ENCODE measurements around the gene HIF1AN.

The HIF1AN gene

DNA sequence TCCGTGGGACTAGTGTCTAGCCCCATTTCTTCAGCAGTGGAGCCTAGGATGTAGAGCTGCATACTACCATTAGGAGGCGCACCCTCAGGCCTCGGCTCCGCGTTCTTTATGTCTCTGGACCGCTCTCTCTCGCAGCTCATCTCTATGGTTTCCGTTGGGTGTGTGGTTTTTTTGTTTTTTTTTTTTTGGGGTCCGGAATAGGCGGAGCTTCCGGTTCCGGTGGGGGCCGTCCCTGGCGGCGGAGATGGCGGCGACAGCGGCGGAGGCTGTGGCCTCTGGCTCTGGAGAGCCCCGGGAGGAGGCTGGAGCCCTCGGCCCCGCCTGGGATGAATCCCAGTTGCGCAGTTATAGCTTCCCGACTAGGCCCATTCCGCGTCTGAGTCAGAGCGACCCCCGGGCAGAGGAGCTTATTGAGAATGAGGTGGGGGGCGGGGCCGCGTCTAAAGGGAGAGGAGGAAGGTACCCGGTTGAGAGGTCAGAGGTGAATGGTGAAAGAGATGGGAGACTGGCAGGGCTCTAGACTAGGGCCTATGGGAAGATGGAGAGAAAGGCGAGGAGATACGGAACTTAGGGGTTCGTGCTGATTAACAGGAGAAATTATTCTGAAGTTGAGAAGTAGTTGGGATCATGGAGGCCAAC, at the start of gene HIF1AN:
TSS of gene HIF1AN (plus strand) at position 229 of the 639 bp plus-strand sequence. CDS start at position 245, 16 bp downstream.
- peak; percentile 87 for DNase-seq

DNA sequence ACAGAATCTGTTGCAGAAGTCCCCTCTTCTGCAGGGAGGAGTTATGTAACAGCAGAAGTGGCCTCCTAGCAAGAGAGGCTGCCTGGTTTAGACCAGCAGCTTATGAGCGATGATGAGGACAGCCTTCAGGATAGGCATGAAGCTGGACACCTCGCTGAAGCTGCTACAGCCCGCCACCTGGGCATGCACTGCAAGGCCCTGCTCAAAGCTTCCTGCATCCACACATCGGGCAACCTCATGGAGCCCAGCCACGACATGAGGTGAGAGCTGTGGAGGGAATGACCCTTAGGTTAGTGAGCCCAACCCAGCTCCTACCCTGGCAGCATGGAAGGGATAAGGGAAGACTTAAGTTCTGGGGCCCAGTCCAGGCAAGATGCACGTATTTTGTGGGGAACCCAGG, 48.2 kb upstream of the HIF1AN start:
- no peak for DNase-seq

DNA sequence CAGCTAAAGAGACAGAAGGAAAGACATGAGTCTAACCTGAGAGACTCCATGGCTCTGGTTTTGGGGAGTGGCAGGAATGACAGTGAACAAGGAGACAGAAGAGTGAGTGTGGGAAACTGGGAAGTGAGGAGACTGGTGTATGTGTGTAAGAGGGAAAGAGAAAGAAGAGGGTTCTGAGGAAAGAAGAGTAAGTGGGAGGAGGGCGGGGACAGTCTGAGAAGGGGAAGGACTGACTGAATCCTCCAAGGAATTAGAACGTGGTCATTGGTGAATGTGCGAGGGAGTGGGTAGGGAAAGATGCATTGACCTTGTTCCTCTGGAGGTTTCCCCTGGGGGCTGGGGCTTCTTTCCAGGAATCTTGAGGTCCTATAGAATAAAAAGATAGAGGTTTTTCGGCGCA, 46.3 kb upstream of the HIF1AN start:
- DNase-seq, result no peak

DNA sequence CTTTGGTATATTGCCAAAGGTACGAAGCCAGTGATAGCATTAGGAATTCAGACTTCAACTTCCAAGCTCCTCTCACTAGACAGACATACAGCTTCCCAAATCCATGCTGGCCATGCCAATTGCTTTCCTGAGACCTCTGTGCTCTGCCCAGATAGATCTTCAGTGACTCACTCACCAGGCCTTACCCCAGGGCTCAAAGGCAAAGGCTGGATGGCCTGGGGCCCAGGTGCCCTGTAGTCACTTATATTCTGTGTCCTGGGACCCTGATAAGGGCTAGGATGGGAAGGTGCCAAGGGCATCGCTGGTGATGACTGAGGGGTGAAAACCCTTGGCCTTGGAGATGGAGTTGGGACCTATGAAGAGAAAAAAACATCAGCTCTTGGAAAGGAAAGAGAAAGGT, 45.2 kb upstream of the HIF1AN start:
- no peak for DNase-seq

DNA sequence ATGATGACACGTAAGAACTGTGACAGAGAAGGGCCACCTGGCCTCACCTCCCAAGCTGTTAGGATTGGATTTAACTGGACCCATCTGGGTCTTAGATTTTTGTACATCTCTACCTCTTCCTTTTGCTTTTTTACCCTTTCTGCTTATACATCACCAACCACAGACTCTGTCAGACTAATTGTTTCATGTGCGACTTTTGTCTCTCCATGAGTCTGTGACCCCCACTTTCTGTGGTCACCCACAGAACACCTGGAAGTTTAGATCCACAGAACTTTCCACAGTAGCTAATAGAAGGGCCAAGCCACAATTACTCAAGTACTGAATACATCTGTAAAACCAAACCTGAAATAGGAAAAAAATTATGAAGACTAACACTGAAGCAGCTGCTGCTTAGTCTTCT, 39.2 kb upstream of the HIF1AN start:
- no peak for DNase-seq

DNA sequence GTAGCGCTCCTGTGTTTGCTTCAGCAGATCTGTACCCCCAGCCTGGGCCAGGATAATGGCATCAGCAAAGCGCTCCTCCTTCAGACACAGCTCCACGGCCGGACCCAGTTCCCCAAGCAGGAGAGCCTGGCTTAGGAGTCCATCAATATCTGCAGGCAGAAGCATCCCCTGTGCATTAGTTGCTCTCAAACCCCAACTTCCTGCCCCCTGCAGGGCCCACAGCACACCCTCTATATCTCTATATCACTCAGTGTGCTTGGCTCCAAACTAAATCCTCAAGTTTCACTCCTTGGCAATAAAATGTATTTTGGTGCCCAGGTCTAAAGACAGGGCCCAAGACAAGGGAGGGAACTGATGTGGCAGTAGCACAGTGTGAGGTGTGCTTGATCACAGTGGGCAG, 37.7 kb upstream of the HIF1AN start:
- no peak for DNase-seq

DNA sequence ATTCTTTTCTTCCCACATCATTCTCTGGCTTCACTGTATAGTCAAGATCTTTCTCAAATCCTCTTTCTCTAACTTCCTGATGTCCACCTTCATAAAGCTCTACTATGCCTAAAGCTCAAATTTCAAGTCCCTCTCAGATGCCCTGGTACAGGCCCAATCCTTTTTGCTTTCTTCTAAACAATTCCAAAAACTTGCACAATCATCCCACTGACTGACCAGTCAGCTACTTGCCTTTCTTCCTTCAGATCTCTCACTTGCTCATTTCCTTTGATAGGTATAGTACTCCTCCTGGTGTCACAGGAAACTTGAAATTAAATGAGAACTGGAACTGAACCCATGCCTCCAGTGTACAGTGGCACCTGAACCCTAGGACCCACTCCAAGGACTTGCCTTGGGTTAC, 34.3 kb upstream of the HIF1AN start:
- no peak for DNase-seq

DNA sequence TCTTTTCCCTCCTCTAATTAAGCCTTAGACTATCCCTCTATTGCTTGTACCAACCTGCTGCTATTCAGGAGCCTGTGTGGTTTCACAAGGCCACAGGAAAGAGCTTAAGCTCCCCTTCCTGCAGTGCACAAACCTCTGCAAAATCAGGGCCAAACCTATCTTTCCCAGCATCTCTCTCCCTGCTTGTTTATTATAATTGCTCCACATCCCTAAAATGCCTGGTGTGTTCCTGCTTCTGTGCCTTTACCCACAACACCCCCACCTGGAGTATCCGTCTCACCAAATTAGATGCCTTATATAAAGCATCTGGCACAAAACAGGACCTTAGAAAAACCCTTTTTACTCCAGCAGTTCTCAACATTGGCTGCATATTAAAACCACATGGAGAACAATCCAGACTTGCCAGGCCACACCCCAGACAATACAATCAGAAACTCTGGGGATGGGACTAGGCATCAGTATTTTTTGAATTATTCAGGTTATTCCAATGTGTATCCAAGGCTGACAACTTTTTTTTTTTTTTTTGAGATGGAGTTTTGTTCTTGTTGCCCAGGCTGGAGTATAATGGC, 32.7 kb upstream of the HIF1AN start:
- DNase-seq, result no peak

DNA sequence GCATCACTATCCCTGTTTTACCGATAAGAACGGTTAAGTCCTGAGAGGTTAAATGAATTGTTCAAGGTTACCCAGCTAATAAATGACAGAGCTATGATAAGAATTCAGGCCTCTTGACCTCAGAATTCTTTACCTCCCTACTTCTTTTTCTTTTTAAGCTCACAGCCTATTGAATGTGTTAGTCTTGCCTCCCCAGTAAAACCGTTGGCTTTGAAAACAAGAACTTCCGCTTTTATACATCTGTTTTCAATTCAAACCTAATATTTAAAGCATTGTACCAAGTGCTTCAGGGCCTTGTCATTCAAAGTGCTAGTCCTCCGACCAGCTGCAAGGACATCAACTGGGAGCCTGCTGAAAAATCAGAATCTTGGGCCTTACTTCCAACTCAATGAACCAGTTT, 31.6 kb upstream of the HIF1AN start:
- DNase-seq, result no peak

DNA sequence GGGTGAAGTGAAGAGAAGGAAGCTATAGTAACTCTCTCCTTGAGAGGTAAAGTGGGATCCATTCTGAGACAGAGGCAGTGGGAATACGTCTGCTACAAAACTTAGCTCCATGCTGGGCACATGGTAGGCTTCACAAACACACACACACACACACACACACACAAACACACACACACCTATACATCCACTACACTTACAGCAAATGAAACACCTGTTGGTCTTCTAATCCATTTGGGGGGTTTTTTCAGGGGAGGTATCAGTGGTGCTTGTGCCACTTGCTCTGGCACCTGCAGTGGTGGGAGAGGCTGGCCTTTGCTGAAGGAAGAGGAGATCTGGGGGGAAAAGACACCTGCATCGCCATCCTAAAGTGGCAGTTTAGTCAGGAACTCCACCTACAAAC, 30.6 kb upstream of the HIF1AN start:
- no peak for DNase-seq

DNA sequence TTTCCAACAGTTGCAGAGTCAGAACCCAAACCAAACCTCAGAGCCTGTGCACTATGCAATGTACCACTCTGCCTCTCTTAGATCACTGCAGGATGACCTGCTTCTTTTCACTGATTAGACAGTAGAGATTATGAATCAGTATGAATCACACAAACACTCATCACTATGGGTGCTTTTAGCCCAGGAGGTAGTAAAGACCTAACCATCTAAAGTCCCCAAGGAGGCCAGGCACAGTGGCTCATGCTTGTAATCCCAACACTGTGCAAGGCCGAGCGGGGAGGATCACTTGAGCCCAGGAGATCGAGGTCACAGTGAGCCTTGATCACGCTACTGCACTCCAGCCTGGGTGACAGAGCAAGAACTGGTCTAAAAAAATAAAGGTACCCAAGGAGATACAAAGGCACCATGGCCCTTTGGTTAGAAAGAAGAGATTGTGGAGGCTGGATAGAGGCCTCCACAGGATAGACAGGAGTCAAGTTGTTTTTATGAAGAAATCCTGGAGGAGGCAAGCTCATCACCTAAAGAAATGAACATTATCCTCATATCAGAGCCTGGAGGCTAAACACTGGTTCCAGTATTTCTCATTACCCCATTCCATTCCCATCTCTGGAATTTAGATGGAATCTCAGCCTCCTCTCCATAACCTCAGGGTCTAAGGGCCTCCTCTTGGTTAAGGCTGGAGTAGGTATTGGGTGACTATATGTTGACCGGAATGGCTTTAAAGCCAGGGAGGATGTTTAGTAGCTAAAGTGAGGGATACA, 29.0 kb upstream of the HIF1AN start:
- no peak for DNase-seq

DNA sequence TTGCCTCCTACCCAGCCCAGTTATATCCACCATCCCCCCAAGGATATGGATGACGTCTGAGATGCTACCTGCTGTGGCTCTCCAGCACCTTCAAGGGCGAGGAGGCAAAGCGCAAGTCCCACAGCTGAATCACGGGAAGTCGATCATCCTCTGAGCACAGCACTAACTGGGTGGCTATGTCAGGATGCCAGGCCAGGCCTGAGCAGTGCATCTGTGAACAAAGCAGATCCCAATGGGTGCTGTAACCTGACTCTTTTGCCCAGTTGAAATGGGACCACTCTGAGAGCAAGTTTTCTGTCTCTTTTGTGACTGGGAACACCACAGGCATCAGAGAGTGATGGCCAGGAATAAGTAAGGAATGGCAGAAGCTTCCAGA, 28.4 kb upstream of the HIF1AN start:
- DNase-seq, result no peak

DNA sequence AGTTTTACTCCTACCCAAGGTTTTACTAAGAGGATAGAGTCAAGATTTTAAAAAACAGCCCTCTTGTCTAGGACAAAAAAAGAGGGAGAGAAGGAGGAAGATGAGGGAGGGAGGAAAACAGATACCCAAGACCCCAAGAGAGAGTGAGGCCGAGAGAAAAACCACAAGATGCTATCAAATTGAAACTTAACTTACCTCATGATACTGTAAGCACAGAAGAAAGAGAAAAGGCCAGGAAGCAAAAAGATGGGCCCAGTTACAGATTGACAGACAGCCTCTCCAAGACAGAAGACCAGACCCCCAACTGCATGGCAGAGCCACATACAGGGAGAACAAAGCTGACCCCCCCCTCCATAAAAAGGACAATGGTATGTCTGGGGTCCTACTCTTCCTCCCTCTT, 27.5 kb upstream of the HIF1AN start:
- DNase-seq, result no peak

DNA sequence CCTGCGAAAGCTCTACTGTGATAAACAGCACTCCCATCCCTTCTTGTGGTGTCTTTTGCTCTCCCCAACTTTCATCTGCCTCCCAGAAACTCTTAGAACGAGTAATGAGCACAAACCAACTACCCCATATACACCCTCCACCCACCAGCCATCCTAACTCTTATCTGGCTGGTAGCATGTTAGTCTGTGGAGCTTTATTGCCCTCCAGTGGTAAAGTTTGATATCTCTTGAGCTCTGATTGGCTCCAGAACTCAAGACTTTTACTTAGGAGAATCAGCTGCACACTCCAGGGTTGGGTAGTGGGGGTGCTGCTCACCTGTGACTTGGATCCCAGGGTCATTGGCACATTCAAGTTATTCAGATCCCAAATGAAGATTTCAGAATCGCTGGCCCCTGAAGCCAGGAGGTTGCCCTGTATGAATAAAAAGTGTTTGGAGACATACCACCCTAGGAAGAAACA, 27.0 kb upstream of the HIF1AN start:
- DNase-seq, result no peak

DNA sequence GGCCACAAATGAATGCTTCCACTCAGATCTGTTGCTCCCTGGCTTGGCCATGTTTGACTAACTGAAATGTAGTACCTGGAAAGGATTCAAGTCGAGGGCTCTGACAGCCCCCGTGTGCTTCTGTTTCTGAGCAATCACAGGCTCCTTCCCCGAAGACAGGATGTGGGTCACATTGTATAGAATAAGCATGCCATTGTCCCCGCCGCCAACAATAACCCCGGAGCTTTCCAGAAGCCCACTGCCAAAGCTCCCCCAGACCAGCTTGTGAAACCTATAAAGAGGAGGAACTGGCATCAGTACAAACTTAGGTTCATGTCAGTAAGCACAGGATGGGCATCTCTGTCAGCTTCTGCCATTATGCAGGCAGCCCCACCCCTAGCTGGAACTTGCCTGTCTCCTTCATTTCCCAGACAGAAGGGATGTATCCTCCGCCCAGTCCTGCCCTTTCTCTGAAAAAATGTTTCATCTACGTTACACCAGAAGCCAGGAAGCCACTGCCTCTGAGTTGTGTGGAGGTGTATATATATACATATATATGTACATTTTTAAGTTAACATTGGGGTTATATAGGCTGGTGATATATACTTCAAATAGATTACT, 26.4 kb upstream of the HIF1AN start:
- DNase-seq, result no peak

DNA sequence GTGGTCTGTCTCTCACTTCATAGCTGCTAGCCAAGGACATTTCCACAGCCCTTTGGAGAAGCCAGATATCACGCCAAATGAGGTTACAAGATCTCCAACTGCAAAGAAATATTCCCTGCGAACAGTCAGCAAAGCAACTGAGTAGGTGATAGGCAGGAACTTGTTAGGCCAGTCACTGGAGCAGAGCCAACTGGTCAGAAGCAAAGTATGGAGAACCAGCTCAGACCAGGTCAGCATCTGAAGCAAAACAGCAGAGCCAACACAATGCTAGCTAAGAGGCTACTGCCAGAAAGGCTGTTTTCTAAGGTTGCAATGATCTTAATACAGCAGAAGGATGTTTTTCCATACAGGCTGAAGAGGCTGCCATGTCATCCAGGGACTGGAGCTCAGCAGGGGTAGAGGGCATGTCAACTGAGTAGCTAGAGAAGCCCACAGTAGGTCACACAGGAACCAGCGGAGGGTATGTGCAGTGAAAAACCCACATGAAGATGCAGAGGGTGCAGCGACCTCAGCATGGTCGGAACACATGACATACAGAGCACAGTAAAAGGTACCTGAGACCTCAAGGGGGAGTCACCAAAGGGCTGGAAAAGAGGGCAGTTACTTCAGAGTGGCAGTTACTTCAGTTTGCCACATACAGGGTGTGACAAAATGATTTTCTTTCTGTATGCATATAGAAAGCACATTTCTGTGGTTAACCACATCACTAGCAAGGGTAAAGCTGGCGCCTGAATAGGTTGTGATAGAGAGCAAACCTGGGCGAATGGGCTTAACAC, 25.0 kb upstream of the HIF1AN start:
- DNase-seq, result peak; percentile 17

DNA sequence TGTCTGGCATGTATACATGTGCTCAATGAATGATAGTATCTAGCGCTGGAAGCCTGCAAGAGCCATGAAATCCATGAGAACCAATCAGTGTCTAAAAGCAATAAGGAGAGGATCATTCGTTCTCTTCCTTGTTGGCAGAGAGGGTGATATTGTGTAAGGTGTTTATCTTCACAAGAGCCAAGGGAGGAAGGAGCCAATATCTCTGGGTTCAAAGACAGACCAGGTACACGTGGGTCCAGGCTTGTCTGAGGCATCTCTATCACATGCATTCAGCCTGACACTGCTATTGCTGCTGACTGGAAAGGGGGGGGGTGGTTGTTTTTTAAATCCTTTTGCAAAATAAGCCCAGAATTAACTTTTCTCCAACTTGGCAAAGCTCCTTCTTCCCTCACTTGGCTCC, 20.1 kb upstream of the HIF1AN start:
- DNase-seq, result no peak

DNA sequence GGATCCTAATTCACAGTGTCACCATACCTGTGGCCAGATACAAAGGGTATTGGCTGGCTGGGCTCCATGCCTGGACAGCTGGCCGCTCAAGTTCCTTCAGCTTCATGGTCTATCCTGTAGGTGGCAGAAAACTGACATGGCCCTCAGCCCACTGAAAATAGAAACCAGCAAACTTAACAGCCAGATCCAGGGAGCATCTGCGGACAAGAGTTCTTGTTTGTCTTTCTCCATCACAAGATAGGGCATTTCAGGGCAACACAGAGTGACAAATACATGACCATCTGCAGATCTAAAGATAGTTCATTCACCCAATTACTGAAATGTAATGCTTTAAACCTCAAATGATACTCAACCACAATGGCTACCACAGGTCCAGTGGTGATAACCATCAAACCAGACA, 18.9 kb upstream of the HIF1AN start:
- no peak for DNase-seq

DNA sequence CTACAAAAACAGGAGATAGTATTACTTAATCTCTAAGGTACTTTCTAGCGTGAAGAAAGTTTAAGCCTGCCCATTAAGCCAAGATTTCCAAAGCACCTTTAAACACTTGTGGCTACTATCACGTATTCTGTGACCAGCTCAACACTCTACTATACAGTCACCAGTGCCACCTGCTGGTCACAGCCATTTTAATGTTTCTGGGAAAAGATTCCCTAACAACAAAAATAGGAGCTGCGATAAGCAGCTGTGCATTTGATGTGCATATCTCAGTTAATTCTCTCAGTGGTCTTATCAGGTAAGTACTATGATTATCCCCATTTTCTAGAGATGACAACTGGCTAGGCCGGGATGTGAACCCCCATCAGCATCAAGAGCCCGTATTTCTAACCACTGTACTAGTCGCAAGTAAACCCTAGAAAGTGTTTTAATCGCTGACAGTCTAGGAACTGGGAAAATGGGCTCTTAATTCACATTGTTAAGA, 16.9 kb upstream of the HIF1AN start:
- DNase-seq, result no peak

DNA sequence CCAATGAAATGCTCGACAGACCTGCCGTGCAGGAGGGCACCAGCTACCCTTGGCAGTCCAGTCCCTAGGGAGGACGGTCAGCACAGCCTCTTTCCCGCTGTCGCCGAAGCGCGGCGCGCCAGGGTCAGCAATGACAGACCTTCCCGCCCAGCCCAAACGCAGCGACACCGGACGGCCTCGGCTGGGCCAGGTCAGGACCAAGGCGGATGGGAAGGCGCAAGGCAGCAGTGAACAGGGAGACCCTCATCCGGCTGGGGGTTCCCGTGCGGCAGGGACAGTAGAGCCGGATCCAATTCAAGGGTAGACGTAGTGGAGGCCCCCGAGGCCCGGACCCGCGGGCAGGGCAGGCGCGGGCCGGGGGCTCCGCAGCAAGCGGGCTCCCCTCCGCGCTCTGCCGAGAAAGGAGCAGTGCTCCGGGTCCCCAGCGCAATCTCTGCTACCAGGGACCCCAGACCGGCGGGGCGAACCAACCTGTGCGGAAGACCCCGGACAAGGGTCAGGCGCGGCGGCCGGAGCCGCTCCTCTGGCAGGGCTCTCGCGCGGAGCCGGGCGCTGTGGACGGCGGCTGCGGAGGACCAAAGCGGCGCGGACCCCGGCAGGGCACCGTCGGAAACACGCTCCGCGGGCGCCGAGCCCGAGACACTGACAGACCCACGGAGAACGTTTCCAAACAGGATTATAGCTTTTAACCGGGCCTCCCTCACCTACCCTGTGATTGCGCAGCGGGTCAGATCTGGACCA, 16.3 kb upstream of the HIF1AN start, which contains the start of gene SEC31B:
TSS of gene SEC31B (minus strand) at position 551 of the 741 bp plus-strand sequence. CDS start 2,909 bp downstream, outside the sequence.
- no peak for DNase-seq

DNA sequence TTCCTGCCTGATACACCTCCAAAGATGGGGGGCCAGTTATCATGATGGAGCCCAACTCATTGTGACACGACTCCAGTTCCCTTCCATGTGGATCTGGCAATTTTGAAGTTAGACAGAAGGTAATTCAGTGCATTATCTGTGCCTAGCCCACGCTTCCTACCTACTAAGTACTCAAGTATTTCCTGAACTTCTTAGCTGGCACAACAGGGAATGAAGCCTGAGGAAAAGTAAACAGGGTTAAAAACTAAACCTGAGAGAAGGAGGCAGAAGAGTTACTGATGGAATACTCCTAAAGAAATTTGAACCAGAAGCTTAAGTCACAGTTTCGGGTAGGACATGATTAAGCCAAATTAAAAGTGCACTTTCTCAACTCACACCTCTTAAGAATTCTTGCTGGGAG, 14.9 kb upstream of the HIF1AN start:
- DNase-seq, result no peak
